ENCODE data around the gene THBS3.
"Not testable (repeated sequence)": the region's sequence is repeated elsewhere in the genome, so short reads cannot be mapped to it uniquely, and the experiment has no call there.

The THBS3 gene

GRCh38 chr1:155247667-155248553 is 40.2 kb upstream of the THBS3 start:
- Histone ChIP-seq H3K36me3 (ENCODE audit: control insufficient read depth, insufficient read depth, low read length) (no peaks in the 10 kb centered on the region), H4K5ac (ENCODE audit: low read length) (no peak overlapping the region), H3K18ac (ENCODE audit: low read length) (no peak overlapping the region), H3K4me2 (ENCODE audit: low read length) (no peak overlapping the region), H3K56ac (ENCODE audit: low read length) (no peak overlapping the region), H2BK15ac (replicated peaks; ENCODE audit: low read depth) (no peak overlapping the region), H2BK120ac (ENCODE audit: low read depth, low read length) (no peak overlapping the region), H4K8ac (ENCODE audit: low read depth, low read length) (no peak overlapping the region), H3K23ac (ENCODE audit: low read length) (no peak overlapping the region), H2AK5ac (ENCODE audit: low read length) (no peak overlapping the region), H3K4me1 (ENCODE audit: control insufficient read depth, low read depth, low read length) (peaks cover 2% of the 10 kb centered on the region), H3K79me2 (ENCODE audit: control insufficient read depth, insufficient read depth, low read length) (no peaks in the 10 kb centered on the region), H3K27me3 (ENCODE audit: insufficient read depth, low read length, poor library complexity) (no peaks in the 10 kb centered on the region), H2BK5ac (ENCODE audit: low read length) (no peak overlapping the region), H3K4me3 (ENCODE audit: low read length) (no peak overlapping the region), H3K79me1 (ENCODE audit: low read length) (no peaks in the 10 kb centered on the region), H3K4ac (ENCODE audit: low read depth, low read length) (no peak overlapping the region), H3K27ac (ENCODE audit: low read depth, low read length) (no peak overlapping the region), H3K9ac (ENCODE audit: low read length) (no peak overlapping the region)
- no CpG with 5 or more reads among the region's 26 CpGs for WGBS (ENCODE audit: extremely low coverage, insufficient coverage, low lambda C conversion rate)
- no peak for DNase-seq

- not testable (repeated sequence) for H3K36me3 ChIP-seq (ENCODE audit: control insufficient read depth, insufficient read depth, low read length); H3K4ac ChIP-seq (ENCODE audit: low read depth, low read length); H3K56ac ChIP-seq (ENCODE audit: low read length); H4K8ac ChIP-seq (ENCODE audit: low read depth, low read length); H3K23ac ChIP-seq (ENCODE audit: low read length); H2BK5ac ChIP-seq (ENCODE audit: low read length); H3K79me1 ChIP-seq (ENCODE audit: low read length); H2AK5ac ChIP-seq (ENCODE audit: low read length); DNase-seq; H4K5ac ChIP-seq (ENCODE audit: low read length); H3K9ac ChIP-seq (ENCODE audit: low read length); H3K27me3 ChIP-seq (ENCODE audit: insufficient read depth, low read length, poor library complexity); H3K4me1 ChIP-seq (ENCODE audit: control insufficient read depth, low read depth, low read length); H3K79me2 ChIP-seq (ENCODE audit: control insufficient read depth, insufficient read depth, low read length); H3K4me2 ChIP-seq (ENCODE audit: low read length); H2BK120ac ChIP-seq (ENCODE audit: low read depth, low read length); H3K27ac ChIP-seq (ENCODE audit: low read depth, low read length); H3K18ac ChIP-seq (ENCODE audit: low read length); H3K4me3 ChIP-seq (ENCODE audit: low read length); H2BK15ac ChIP-seq (replicated peaks; ENCODE audit: low read depth)
- WGBS (ENCODE audit: extremely low coverage, insufficient coverage, low lambda C conversion rate): no CpG with 5 or more reads among the region's 3 CpGs
Measured at GRCh38 chr1:155246796-155247195, 39.1 kb upstream of the THBS3 start.

- Histone ChIP-seq H3K18ac (ENCODE audit: low read length) (peak overlapping the region; percentile 69), H3K56ac (ENCODE audit: low read length) (peak overlapping the region; percentile 95), H3K79me1 (ENCODE audit: low read length) (no peaks in the 10 kb centered on the region), H2BK15ac (replicated peaks; ENCODE audit: low read depth) (no peak overlapping the region), H4K8ac (ENCODE audit: low read depth, low read length) (no peak overlapping the region), H3K9ac (ENCODE audit: low read length) (peak overlapping the region; percentile 87), H3K79me2 (ENCODE audit: control insufficient read depth, insufficient read depth, low read length) (no peaks in the 10 kb centered on the region), H3K4me1 (ENCODE audit: control insufficient read depth, low read depth, low read length) (peaks cover 2% of the 10 kb centered on the region), H3K27ac (ENCODE audit: low read depth, low read length) (peak overlapping the region; percentile 53), H3K36me3 (ENCODE audit: control insufficient read depth, insufficient read depth, low read length) (no peaks in the 10 kb centered on the region), H2AK5ac (ENCODE audit: low read length) (no peak overlapping the region), H3K23ac (ENCODE audit: low read length) (no peak overlapping the region), H3K4ac (ENCODE audit: low read depth, low read length) (peak overlapping the region; percentile 70), H2BK120ac (ENCODE audit: low read depth, low read length) (no peak overlapping the region), H3K4me3 (ENCODE audit: low read length) (no peak overlapping the region), H2BK5ac (ENCODE audit: low read length) (peak overlapping the region; percentile 84), H3K4me2 (ENCODE audit: low read length) (peak overlapping the region; percentile 66), H4K5ac (ENCODE audit: low read length) (no peak overlapping the region), H3K27me3 (ENCODE audit: insufficient read depth, low read length, poor library complexity) (no peaks in the 10 kb centered on the region)
- no peak for DNase-seq
- WGBS (ENCODE audit: extremely low coverage, insufficient coverage, low lambda C conversion rate): no CpG with 5 or more reads among the region's 8 CpGs
Measured at GRCh38 chr1:155245163-155245524, 37.4 kb upstream of the THBS3 start.

GRCh38 chr1:155244368-155245162 is 36.9 kb upstream of the THBS3 start:
- Histone ChIP-seq H3K4ac (ENCODE audit: low read depth, low read length) (peak overlapping the region; percentile 76), H3K56ac (ENCODE audit: low read length) (peak overlapping the region; percentile 95), H3K4me1 (ENCODE audit: control insufficient read depth, low read depth, low read length) (no peaks in the 10 kb centered on the region), H4K5ac (ENCODE audit: low read length) (no peak overlapping the region), H3K27ac (ENCODE audit: low read depth, low read length) (peak overlapping the region; percentile 53), H3K23ac (ENCODE audit: low read length) (peak overlapping the region; percentile 66), H3K18ac (ENCODE audit: low read length) (peak overlapping the region; percentile 69), H2BK5ac (ENCODE audit: low read length) (peak overlapping the region; percentile 84), H4K8ac (ENCODE audit: low read depth, low read length) (no peak overlapping the region), H2BK120ac (ENCODE audit: low read depth, low read length) (no peak overlapping the region), H3K36me3 (ENCODE audit: control insufficient read depth, insufficient read depth, low read length) (no peaks in the 10 kb centered on the region), H3K79me1 (ENCODE audit: low read length) (no peaks in the 10 kb centered on the region), H3K4me3 (ENCODE audit: low read length) (peak overlapping the region; percentile 58), H3K79me2 (ENCODE audit: control insufficient read depth, insufficient read depth, low read length) (no peaks in the 10 kb centered on the region), H2BK15ac (replicated peaks; ENCODE audit: low read depth) (no peak overlapping the region), H3K27me3 (ENCODE audit: insufficient read depth, low read length, poor library complexity) (no peaks in the 10 kb centered on the region), H3K9ac (ENCODE audit: low read length) (peak overlapping the region; percentile 87), H2AK5ac (ENCODE audit: low read length) (no peak overlapping the region), H3K4me2 (ENCODE audit: low read length) (peak overlapping the region; percentile 66)
- peak; percentile 100 for DNase-seq
- WGBS (ENCODE audit: extremely low coverage, insufficient coverage, low lambda C conversion rate): no CpG with 5 or more reads among the region's 53 CpGs

GRCh38 chr1:155242805-155243358 is 35.2 kb upstream of the THBS3 start:
- Histone ChIP-seq H2BK120ac (ENCODE audit: low read depth, low read length) (no peak overlapping the region), H3K79me1 (ENCODE audit: low read length) (no peaks in the 10 kb centered on the region), H3K4me2 (ENCODE audit: low read length) (no peak overlapping the region), H3K36me3 (ENCODE audit: control insufficient read depth, insufficient read depth, low read length) (no peaks in the 10 kb centered on the region), H3K4me3 (ENCODE audit: low read length) (no peak overlapping the region), H3K4ac (ENCODE audit: low read depth, low read length) (no peak overlapping the region), H2BK15ac (replicated peaks; ENCODE audit: low read depth) (no peak overlapping the region), H4K5ac (ENCODE audit: low read length) (no peak overlapping the region), H3K18ac (ENCODE audit: low read length) (no peak overlapping the region), H4K8ac (ENCODE audit: low read depth, low read length) (no peak overlapping the region), H3K9ac (ENCODE audit: low read length) (peak overlapping the region; percentile 3), H3K4me1 (ENCODE audit: control insufficient read depth, low read depth, low read length) (no peaks in the 10 kb centered on the region), H3K23ac (ENCODE audit: low read length) (no peak overlapping the region), H2BK5ac (ENCODE audit: low read length) (no peak overlapping the region), H2AK5ac (ENCODE audit: low read length) (no peak overlapping the region), H3K79me2 (ENCODE audit: control insufficient read depth, insufficient read depth, low read length) (no peaks in the 10 kb centered on the region), H3K27ac (ENCODE audit: low read depth, low read length) (no peak overlapping the region), H3K27me3 (ENCODE audit: insufficient read depth, low read length, poor library complexity) (no peaks in the 10 kb centered on the region), H3K56ac (ENCODE audit: low read length) (peak overlapping the region; percentile 85)
- WGBS (ENCODE audit: extremely low coverage, insufficient coverage, low lambda C conversion rate): no CpG with 5 or more reads among the region's 3 CpGs
- no peak for DNase-seq

All from mesendoderm (in vitro differentiated cells).